DLD1 (cell line): ENCODE results near the gene MAF.

Source experiments
- in situ Hi-C: cut with HindIII; loops from 2 replicates; pipeline ENCODE4 v1.10.0; 2017; ENCODE audit warnings: low sequenced_read_pairs

MAF gene

DNA sequence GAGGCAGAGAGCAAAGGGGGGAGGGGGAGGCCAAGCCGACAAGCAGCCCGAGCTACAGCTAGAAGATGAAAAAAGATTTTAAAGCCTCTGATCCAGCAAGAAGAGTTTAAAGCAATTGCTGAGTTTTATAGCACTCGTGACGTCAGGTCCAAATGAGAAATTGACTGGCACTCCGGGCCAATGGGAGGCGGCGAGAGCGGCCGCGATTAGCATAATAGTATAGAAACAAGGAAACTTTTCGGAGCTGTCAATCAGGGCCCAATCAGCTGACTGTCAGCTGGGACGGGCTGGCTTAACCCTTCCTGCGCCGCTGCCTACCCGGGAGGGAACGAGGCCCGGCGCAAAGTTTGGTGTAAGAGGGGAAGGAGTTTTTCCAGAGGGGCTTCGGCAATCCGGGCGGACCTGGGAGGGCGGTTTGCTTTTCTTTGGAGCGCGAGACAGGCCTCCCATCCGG is at the start of gene MAF:
Gene MAF, minus strand, starts transcription at position 100 of the 454 bp plus-strand sequence. CDS start 835 bp downstream, outside the sequence.
- in situ Hi-C loops, result no loop called here

DNA sequence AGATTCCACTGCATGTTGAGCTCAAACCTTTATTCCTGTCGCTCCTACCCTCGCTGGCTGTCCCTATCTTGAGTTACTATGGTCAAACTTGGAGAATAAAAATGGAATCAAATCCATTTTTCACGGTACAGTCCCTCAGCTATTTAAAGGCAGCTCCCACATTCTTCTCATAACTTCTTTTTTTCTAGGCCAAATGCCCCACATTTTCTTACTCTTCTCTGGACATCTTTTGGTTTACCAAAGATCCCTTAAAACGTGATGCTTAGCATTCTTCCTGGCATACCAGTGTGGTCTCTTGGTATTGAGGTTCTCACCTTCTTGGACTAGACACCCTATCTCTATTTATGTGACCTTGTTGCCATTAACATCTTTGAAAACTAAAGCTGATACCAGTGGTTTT is 48.3 kb upstream of the MAF start:
- in situ Hi-C loops, result no loop called here

DNA sequence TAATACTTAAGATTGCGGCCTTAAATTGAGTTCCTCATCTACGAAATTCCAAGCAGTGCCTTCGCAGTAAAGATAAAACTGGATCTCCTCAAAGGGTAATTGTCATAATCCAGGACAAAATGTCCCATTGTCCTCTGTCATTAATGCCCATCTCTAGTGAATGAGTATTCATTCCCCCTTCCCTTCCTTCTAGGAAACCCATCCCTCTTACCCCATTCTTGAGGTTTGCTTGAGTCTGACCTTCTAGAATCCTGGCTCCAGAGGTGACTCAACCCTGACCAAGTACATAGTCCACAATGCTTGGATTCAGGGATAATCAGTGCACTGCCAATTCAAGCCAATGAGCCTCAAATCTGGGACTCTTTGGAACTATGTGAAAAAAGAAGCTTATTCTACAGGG is 47.0 kb upstream of the MAF start:
- in situ Hi-C loops, result no loop called here

DNA sequence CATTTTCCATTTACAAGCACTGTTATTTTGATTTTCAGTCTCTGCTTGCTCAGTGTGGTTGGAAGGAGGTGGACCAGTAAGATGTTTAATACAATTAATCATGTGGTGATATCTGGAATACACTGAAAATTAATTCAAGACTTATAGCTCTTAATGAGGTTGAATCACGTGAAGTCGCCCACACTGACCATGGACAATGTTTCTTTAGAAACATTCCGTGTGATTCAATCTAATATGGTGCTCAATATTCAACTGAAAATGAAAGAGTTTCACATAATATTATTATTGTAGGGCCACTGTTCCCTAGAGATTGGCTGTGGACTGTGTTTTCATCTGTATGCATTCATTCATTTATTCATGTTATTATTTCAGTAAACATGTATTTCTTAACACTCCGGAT is 45.2 kb upstream of the MAF start:
- in situ Hi-C loops, result no loop called here

DNA sequence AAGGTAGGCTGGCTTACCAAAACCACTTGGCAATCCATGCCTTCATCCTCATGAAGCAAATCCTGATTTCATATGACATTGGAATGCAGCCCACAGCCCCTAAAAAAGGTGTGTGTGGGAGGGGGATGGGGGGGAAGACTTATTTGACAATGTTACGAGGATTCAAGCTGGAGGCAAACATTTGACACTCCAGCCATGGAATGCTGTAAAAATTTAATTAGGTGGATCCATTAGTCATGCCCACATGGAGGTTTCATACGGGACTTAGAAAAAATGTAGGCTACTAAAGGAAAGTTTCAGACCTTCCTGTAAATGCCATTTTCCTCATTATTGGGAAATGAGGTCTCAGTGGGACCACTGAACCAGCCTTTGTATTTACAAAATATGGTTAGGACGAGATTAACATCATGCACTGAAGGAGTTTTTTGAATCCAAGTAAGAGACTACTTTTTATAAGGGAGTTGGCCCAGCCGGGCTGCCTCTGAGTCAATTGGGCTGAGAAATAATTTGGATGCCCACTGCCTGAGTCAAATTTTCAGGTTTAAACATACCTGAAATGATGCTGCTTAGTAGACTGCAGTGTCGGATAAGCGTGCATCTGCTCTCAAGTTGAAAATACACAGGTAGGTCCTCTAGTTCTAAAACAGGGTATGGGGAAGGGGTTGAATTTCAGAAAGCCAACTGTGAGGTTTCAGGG is 44.6 kb upstream of the MAF start:
- in situ Hi-C loops, result no loop called here

DNA sequence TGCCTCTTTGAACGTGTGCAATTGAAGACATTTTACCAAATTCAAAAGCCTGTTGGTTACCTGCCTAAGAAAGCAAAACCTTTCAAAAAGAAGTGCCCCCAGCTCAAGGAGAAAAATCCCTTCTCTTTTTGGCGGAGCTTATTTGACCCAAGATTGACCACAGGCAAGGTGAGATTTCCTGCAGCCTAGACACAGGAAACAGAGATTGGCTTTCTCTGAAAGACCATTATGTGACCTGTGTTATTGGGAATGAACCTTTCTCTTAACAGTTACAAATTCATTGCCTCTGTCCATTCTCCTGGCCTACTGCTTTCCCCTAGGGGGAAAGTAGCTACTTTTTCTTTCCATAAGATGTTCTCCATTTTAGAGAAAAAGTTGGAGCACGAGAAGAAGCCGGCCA is 42.1 kb upstream of the MAF start:
- in situ Hi-C loops, result no loop called here

DNA sequence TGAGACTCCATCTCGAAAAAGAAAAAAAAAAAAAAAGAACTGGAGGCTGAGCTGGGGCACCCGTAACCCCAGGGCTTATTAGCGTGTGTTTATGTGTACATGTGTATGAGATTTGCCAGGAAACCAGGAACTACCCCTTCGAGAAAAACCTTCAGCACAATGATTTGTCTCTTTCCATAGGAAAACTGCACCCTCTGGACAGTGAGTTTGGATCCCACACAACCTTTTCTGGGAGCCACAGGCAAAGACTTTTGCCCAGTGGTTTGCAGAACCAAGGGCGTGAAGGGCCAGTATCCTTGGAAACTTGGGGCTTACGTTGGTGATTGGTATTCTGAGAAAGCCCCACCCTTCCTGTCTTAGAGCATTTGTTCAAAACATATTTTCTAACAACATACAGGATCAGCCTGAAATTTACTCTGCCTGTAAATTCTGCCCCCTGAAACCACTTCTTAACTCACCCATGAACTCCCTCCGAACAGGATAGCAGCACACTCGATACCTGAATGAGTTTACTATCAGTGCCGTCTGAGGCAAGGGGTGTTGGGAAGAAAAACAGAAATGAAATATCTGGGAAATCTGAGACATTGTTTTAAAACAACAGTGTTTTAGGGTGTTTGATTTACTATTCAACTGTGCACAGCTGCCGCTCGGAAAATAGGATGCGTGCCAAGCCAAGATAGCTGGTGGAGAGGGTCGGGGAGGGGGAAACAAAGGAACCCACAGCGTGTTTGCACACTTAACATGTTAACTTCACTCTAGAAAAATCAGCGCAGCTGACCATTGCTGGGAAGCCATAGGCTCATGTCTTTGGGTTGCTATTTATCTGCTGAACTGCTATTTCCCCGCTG is 40.2 kb upstream of the MAF start:
- in situ Hi-C loops, result no loop called here

DNA sequence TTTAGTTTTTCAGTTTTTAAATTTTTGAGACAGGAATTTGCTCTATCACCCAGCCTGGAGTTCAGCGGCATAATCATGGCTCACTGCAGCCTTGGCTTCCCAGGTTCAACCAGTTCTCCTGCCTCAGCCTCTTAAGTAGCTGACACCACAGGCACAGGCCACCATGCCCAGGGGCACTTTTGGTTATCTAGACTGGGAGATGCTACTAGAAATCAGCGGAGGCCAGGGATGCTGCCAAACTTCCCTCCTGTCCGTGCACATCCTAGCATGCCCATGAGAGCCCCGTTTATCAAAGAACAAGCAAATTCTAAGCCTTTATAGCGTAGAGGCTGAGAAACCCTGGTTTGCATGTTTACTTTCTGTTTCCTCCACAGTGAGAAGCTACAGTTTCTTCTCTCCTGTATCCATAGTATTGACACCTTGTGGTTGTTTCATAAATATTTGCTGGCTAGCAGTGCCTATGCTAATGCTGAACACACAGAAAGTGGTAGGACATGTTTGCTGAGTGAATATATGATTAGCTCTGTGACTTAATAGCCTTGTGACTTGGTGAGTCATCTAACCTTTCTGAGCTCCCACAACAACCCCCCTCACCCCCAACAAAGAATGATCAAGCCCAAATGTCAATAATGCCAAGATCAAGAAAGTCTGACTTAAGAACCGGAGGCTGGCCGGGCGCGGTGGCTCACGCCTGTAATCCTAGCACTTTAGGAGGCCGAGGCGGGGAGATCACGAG is 39.2 kb upstream of the MAF start:
- in situ Hi-C loops, result no loop called here

DNA sequence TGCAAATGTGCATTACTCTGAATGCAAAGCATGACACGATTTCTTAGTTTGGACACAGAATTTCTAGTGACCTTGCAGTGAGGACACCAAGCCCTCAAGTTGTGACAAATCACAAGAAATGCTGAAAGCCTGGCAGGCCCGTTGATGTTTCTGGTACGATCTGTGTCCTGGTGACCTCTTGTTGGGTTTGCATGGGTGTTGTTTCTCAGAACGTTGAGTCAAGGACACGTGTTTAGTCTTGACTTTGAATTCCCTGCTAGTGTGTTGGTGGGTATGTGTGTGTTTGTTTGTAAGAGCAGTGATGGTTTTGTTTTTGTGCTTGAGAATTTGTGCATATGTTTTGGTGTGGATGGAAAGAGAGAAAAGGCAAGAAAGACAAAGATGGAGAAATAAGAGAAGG is 37.8 kb upstream of the MAF start:
- in situ Hi-C loops, result no loop called here

DNA sequence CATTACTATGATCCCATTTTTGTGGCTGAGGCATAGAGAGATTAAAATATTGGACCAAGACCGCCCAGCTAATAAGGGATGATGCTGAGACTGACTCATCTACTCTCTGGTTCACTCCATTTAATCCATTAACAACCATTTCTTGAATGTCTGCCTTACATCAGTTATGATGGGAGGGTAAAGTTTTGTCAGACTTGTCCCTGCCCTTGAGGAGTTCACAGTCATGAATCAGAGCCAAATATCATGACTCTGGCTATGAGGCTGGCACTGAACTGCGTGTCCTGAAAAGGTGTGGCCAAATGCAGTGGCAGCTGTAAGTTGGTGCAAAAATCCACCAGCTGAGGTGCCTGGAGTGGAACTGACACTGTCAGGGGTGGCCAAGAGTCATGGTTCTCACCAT is 35.0 kb upstream of the MAF start:
- in situ Hi-C loops, result no loop called here

DNA sequence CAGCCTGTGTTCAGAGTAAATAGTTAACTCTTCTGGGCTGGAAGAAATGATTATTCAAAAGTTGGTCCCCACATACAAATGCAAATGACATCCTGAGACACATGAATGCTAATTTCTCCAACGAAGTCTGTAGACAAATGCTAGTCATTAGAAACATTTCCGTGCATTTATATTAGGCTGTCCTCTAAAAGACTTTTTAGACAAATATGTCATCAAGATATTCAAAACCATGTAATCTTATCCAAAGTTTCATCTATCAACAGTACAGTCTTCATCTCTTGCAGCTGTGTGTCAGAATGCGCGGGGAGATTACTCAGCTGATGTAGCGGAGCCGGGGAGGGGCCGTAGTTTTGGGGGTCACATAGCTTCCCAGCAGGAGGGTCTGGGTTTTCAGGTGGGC is 33.8 kb upstream of the MAF start:
- in situ Hi-C loops, result no loop called here

DNA sequence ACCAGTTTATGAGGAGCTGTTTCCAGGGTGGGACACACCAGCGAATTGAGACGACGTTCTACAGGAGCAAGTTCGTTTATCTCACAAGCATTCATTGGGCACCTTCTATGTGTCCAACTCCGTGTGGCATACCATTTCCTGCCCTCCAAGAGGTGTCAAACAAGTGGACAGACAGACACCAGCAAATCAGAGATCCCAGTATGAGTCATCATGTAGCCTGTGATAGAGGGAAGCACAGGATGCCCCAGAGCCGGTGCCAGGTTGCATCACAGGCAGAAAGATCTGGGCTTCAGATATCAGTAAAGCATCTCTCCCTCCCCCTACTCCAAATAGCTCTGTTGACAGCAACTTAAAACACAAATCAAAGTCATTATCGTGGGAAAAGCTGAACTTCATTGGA is 31.8 kb upstream of the MAF start:
- in situ Hi-C loops, result no loop called here

DNA sequence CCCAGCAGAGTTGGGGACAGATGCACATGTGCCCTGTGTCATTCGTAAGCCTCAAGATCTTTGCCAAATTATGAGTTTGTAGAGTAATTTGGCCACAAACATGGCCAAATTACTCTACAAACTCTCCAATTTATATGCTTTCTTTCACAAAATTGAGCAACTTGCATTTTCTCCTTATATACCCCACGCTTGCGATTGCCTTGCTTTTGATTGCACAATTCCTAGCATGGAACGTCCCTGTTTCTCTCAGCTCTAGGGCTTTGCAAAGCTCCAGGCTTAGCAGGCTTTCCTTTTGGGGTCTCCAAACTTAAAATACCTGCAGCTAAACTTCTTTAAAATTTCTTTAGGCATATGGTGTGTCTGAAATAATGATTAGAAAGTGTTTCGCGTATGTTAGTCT is 28.5 kb upstream of the MAF start:
- in situ Hi-C loops, result no loop called here

DNA sequence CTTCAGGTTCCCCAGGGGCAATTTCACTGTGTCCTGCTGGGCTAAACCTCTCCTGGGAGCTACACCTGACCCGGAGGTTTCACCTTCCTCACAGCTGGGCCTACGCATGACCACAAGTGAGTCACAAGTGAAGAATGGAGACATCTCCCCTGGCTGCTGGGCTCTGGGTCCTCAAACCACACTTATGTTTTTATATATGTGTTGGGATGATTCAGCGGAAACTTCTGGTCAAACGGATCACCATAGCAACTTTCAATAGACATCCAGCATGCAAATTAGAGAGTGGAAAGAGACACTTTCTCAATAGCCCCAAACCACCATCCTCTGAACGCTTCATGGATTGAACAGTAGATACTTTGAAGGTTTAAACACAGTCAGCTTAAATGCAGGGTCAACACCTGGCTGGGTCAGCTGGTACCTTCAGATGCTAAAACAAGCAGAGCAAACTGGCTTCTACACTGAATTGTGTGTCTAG is 28.0 kb upstream of the MAF start:
- in situ Hi-C loops, result no loop called here

DNA sequence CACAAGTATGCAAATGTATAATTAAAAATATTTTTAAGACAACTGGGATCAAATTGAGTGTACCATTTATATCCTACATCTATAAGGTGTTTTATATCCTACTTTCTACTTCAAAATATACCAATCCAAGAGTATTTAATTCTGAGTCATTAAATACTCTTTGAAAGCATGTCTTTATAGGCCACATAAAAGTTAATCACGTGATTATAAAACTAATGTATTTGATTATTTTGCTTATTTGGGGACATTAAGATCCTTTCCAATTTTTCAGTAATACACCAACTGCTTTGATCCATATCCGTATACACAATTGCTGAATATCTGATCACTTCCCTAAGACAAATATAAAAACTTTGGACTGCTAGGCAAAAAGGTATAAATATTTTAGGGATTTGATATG is 26.6 kb upstream of the MAF start:
- in situ Hi-C loops, result no loop called here

DNA sequence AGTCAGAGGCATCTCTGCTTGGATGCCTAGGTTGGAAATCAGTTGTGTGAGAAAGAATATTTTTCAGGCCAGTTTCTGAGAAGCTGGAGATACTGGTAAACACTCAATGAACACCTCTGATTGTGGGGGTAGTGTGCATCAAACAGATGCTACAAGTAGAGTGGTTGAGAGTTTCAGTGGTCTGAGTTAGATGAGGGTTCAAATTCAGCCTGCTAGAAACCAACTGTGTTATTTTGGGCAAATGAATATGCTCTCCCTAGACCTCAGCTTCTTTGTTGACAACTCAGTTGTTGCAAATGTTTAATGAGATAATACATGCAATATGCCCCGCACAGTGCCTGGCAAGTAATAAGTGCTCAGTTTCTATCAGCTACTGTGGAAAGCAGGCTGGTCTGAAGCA is 25.2 kb upstream of the MAF start:
- in situ Hi-C loops, result no loop called here

DNA sequence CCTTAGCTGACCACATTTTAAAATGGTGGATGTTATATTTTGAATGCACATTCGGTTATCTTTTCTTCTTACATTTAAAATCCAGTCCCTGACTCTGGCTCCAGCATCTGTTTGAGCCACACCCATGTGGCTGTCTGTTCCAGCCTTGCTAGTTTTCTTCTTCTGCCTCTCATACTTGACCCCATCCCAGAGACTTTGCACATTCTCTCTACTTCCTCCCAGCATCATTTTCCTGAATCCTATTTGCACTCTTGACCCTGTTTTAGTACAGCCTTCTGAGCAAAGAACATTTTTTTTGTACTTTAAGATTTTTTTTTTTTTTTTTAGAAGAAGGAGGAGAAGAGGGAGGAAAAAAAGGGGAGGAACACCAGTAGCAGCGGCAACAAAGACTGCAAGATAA is 23.3 kb upstream of the MAF start:
- in situ Hi-C loops, result no loop called here

DNA sequence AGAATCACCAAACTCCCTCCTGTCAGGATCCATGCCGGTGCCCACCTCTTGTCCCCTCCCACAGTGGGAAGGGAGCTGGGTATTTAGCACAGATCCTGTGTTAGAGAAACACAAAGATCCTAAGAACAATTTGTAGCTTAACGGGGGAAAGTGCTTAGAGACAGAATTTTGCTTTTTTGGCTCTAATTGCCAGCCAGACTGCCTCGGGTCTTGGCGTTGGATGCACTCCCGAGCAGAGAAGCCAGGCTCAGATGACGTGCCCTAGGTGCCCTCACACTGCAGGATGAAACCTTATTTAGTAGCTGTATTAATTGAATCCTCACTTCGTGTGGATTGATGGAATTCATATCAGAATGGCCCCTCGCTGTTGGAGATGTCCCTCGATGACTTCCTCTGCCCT is 22.5 kb upstream of the MAF start:
- in situ Hi-C loops, result no loop called here

DNA sequence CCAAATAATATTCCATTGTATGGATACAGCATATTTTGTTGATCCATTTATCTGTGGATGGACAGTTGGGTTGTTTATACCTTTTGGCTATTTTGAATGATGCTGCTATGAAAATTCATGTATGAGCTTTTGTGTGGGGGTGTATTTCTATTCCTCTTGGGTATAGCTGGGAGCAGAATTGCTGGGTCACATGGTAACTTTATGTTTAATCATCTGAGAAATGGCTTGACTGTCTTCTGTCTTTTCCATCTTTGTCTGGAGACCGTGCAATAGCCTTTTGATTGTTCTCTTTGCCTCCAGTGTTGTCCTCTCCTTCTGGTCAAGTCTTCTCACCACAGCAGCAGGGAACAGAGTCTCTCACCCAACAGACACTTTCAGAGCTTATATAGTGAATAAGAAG is 20.5 kb upstream of the MAF start:
- in situ Hi-C loops, result no loop called here

DNA sequence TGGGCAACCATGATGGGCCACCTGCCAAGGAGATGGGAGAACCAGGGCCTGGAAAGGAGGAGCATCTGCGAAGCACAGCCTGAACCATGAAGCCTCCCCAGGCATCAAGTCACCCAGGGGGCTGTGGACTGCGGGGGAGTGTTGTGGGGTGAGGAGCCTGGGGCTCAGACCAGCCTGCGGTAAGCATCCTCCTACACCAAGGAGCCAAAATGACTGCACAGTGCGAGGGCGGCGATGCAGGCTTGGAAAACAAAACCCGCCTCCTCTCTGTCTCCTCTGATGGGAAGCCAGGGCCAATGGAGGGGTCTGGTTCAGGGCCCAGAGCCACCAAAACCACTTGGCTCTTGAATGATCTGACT is 18.1 kb upstream of the MAF start:
- in situ Hi-C loops, result no loop called here

DNA sequence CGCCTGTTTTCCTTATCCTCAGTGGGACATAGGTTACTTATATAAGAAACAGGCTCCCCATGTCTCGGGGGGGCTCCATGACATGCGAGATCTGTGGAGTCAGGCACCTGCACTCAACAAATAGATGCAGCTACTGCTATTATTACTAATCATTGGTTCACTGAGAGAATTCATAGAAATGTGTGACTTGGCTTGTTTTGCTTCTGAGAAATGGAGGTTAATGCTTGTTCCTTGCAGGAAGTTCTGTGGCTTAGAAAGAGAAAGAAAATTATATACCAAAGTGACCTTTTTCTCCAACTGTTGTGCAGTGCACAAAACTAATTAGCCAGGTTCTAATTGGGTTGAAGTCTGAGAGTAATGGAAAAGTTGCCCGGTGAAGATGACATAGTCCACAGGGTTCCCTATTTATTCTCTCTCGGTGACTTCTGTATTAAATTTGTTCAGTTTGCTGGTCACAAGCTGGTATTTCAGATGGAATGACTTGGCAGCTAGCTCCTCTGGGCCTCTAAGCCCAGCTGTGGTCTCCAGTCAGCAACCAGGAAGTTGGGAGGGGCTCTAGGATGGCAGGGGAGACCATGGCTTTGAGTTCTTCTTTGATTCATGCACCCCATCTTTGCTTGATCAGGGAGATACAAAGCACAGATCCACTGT is 17.6 kb upstream of the MAF start:
- in situ Hi-C loops, result no loop called here
